ENCODE measurements around the gene CSNK2B. TPM values are rescaled to one million over a fixed set of nuclear protein-coding genes. Genes with fewer than 3 reads are reported as not detected.

The CSNK2B gene
- total RNA-seq, 1 experiment from 2014 or later, result 221 TPM

- Mint-ChIP-seq H3K27ac (ENCODE audit: unreplicated experiment) (no peak overlapping the region), H3K4me1 (ENCODE audit: low read depth, unreplicated experiment) (peaks cover 12% of the 10 kb centered on the region), H3K9me3 (ENCODE audit: unreplicated experiment) (no peaks in the 10 kb centered on the region), H3K4me3 (ENCODE audit: unreplicated experiment) (no peak overlapping the region), H3K36me3 (ENCODE audit: insufficient read depth, unreplicated experiment) (peaks cover 81% of the 10 kb centered on the region), H3K27me3 (ENCODE audit: insufficient read depth, unreplicated experiment) (no peaks in the 10 kb centered on the region)
- no peak for DNase-seq
- ChIA-PET POLR2A (no interaction called here), CTCF (no interaction called here)
- TF ChIP-seq, protein P1, sequence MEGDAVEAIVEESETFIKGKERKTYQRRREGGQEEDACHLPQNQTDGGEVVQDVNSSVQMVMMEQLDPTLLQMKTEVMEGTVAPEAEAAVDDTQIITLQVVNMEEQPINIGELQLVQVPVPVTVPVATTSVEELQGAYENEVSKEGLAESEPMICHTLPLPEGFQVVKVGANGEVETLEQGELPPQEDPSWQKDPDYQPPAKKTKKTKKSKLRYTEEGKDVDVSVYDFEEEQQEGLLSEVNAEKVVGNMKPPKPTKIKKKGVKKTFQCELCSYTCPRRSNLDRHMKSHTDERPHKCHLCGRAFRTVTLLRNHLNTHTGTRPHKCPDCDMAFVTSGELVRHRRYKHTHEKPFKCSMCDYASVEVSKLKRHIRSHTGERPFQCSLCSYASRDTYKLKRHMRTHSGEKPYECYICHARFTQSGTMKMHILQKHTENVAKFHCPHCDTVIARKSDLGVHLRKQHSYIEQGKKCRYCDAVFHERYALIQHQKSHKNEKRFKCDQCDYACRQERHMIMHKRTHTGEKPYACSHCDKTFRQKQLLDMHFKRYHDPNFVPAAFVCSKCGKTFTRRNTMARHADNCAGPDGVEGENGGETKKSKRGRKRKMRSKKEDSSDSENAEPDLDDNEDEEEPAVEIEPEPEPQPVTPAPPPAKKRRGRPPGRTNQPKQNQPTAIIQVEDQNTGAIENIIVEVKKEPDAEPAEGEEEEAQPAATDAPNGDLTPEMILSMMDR (IDR thresholded peaks at IDR 0.05; ENCODE audit: insufficient read depth in 1 of 2, low read depth in 1 of 2, low read length in 1 of 2, severe bottlenecking in 1 of 2, unreplicated experiment in 1 of 2), result no peak
- Histone ChIP-seq H3K4me3 (ENCODE audit: low read depth, low read length) (no peak overlapping the region), H3K9me3 (no peaks in the 10 kb centered on the region), H3K27me3 (replicated peaks; ENCODE audit: control insufficient read depth, insufficient read depth, low read length) (no peaks in the 10 kb centered on the region), H3K36me3 (ENCODE audit: control insufficient read depth, insufficient read depth, low read length) (peaks cover 25% of the 10 kb centered on the region), H3K4me1 (peaks cover 9% of the 10 kb centered on the region)
- intact Hi-C loops (cut with micrococcal nuclease; ENCODE audit: unreplicated experiment), result no loop called here
- BruUV-seq (replicated peaks), result no TSS peak
Observed at GRCh38 chr6:31624070-31624469, 41.8 kb upstream of the CSNK2B start.

GRCh38 chr6:31626952-31627351, 38.9 kb upstream of the CSNK2B start:
- no peaks in the 10 kb centered on the region for H3K27me3 Mint-ChIP-seq (ENCODE audit: insufficient read depth, unreplicated experiment)
- Histone ChIP-seq H3K4me1 (peaks cover 9% of the 10 kb centered on the region), H3K4me3 (ENCODE audit: low read depth, low read length) (no peak overlapping the region), H3K36me3 (ENCODE audit: control insufficient read depth, insufficient read depth, low read length) (peaks cover 25% of the 10 kb centered on the region), H3K27me3 (replicated peaks; ENCODE audit: control insufficient read depth, insufficient read depth, low read length) (no peaks in the 10 kb centered on the region), H3K9me3 (no peaks in the 10 kb centered on the region)
- intact Hi-C loops (cut with micrococcal nuclease; ENCODE audit: unreplicated experiment), result no loop called here
- no TSS peak for BruUV-seq (replicated peaks)
- no peaks in the 10 kb centered on the region for H3K9me3 Mint-ChIP-seq (ENCODE audit: unreplicated experiment)
- no peak overlapping the region for H3K27ac Mint-ChIP-seq (ENCODE audit: unreplicated experiment)
- TF ChIP-seq, protein P1 (IDR thresholded peaks at IDR 0.05; ENCODE audit: insufficient read depth in 1 of 2, low read depth in 1 of 2, low read length in 1 of 2, severe bottlenecking in 1 of 2, unreplicated experiment in 1 of 2), result no peak
- ChIA-PET POLR2A (no interaction called here), CTCF (interaction anchor here (0.6 kb wide), 1 partner anchor 908 kb away, joined by 3 read pairs; no protein-coding TSS in a partner anchor)
- H3K4me1 Mint-ChIP-seq (ENCODE audit: low read depth, unreplicated experiment), result peaks cover 8% of the 10 kb centered on the region
- peaks cover 90% of the 10 kb centered on the region for H3K36me3 Mint-ChIP-seq (ENCODE audit: insufficient read depth, unreplicated experiment)
- no peak overlapping the region for H3K4me3 Mint-ChIP-seq (ENCODE audit: unreplicated experiment)
- DNase-seq, result no peak

DNA sequence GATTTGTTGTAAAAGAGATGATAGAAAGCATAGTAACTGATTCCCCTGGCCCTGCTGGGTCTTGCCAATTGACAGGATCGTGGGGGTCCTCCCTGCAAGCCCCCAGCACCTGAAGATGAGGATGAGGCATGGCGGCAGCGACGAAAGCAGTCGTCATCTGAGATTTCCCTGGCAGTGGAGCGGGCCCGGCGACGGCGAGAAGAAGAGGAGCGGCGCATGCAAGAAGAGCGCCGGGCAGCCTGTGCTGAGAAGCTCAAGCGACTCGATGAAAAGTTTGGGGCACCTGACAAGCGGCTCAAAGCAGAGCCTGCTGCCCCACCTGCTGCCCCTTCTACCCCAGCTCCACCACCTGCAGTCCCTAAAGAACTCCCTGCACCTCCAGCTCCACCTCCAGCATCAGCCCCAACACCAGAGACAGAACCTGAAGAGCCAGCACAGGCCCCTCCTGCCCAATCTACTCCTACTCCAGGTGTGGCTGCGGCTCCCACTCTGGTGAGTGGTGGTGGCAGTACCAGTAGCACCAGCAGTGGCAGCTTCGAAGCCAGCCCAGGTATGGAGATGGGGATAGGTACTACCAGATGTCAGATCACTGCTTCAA, 38.1 kb upstream of the CSNK2B start:
- Mint-ChIP-seq H3K4me1 (ENCODE audit: low read depth, unreplicated experiment) (no peaks in the 10 kb centered on the region), H3K27ac (ENCODE audit: unreplicated experiment) (no peak overlapping the region), H3K36me3 (ENCODE audit: insufficient read depth, unreplicated experiment) (peaks cover 90% of the 10 kb centered on the region), H3K9me3 (ENCODE audit: unreplicated experiment) (no peaks in the 10 kb centered on the region), H3K27me3 (ENCODE audit: insufficient read depth, unreplicated experiment) (no peaks in the 10 kb centered on the region), H3K4me3 (ENCODE audit: unreplicated experiment) (no peak overlapping the region)
- ChIA-PET POLR2A (no interaction called here), CTCF (interaction anchor here (0.6 kb wide), 1 partner anchor 255 kb away, joined by 3 read pairs; no protein-coding TSS in a partner anchor)
- intact Hi-C loops (cut with micrococcal nuclease; ENCODE audit: unreplicated experiment), result no loop called here
- Histone ChIP-seq H3K4me3 (ENCODE audit: low read depth, low read length) (no peak overlapping the region), H3K9me3 (no peaks in the 10 kb centered on the region), H3K4me1 (0 out of 2 replicates have a peak, but pooled peaks cover under 1% of the 10 kb centered on the region), H3K27me3 (replicated peaks; ENCODE audit: control insufficient read depth, insufficient read depth, low read length) (no peaks in the 10 kb centered on the region), H3K36me3 (ENCODE audit: control insufficient read depth, insufficient read depth, low read length) (peaks cover 25% of the 10 kb centered on the region)
- DNase-seq, result no peak
- TF ChIP-seq, protein P1 (IDR thresholded peaks at IDR 0.05; ENCODE audit: insufficient read depth in 1 of 2, low read depth in 1 of 2, low read length in 1 of 2, severe bottlenecking in 1 of 2, unreplicated experiment in 1 of 2), result no peak
- BruUV-seq (replicated peaks), result no TSS peak

All from Caco-2 (cell line).